Brain pericyte (primary cell): ENCODE data around the gene NOTCH1.

Experiments used
- DNase-seq: peaks from one replicate; pipeline ENCODE4 v3.0.0-alpha.2; 2012; ENCODE audit warnings: low read depth, low spot score

The NOTCH1 gene

DNA sequence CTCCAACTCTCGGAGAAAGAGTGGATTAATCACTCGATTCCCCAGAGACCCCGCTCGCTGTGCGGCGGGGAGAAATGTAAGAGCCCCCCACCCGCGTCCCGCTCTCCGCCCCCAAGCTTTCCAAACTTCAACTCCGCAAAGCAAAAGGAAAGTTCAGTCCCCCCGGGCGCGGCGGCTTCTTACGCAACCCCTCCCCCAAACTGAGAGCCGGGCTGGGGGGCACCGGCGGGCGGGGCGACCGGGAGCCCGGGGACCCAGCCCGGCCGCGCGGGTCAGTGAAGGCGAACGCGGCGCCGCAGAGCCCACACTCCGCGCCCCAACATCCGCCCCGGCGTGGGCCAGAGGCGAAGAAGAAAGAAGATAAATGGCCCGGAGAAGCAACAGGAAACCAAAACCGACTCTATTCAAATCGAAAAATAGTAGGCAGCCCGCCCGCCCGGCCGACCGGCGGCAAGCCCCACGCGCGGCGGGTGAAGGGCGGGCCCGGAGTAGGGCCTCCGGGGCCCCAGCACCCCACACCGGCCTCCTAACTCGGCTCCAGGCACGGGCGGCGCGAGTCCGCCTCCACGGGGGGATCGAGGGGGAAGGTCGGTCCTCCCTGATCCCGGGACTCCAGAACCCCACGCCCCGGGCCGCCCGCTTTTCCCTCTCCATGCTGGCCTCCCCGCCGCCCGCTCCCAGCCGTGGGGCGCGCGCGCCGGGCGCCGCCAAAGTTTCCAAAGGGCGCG is 720 bp downstream of the NOTCH1 start:
- no peak for DNase-seq

DNA sequence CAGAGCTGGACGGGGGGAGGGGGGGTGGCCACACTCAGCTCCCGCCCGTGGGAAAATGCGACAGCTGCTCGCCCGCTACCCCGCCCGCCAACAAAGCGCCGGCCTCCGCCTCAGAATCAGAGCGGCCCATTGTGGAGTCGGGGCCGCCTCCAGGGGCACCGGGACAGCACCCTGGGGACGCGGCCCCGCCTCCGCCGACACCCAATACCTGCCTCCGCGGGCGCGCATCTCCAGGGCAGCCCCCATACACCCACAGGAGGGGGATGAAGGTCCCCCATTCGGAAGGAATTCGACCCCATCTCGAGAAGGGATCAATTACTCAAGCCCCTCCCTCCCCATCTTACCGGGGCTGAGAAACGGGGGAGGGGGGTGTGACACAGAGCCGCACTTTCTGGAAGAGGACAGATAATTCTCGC is 1.3 kb downstream of the NOTCH1 start:
- DNase-seq = no peak

DNA sequence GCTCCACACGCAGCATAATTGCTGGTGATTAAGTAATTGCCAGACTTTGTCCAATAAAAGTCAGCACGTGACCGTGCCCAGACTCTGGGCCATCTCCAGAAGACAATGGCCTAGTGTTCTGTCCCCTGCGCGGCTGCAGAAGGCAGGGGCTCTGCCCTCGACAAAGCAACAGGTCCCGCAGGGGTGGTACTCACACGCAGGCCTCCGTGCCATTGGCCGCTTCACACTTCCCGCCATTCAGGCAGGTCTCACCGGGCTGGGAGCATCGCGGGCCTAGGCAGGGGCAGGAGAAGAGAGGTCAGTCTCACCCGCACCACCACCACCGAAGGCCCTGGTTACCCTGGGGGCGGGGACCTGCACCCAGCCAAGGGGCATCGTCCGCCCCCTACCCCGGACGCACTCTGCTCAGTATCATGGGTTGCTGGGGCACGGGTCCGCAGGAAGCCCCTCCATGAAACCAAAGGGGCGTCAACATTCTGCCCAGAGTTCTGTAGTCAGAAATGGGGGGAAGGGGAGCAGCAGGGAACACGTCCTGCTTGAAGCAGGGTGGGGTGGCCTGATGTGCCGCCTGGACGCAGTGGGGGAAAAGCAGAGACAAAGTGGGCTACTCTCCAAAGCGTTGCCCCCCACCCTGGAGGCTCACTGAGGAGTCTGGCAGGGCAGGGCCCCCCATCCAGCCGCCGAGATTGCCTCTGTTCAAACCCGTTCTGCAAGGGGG is 1.9 kb downstream of the NOTCH1 start:
- no peak for DNase-seq

DNA sequence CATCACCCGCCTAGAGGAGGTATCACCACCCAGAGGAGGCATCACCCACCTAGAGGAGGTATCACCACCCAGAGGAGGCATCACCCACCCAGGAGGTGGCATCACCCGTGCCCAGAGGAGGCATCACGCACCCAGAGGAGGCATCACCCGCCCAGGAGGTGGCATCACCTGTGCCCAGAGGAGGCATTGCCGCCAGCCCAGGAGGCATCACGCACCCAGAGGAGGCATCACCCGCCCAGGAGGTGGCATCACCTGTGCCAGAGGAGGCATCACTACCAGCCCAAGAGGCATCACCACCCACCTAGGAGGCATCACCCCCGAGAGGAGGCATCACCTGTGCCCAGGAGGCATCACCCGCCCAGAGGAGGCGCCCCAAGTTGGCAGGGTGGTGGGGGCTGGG is 2.6 kb downstream of the NOTCH1 start:
- DNase-seq = no peak

DNA sequence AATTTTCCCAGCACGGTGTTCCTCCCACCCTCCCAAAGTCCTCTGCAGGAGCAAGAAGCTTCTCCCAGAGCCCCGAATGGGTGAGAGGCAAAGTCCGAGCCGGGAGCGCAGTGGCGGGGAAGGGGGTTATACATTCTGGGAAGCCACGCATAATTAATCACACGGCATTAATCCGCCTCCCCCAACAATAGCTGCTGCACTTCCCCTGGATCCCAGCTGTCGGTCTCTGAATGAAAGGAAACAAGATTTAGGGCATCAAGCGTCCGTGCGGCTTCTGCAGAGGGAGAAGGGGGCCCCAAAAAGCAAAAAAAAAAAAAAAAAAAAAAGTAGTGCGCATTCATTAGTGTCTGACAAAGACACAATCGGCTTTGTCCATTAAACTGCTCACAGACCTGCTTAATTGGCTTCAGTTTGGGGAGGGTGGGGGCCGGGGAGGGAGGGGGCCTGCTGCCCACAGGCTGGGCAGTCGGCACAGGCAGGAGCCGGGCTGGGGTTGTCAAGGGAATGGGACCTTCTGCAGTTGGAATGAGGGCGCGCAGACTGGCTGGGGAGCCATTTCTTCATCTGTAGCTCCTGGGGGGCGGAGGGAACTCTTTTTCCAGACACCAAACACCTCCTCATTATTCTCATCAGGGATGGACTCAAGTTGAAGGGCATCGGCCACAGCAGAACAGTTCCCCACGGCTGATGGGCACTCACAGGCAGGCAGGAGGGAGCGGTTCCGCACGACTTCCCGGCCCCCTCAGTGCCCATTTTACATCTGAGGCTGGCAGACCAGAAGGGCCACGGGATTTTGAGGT is 3.4 kb downstream of the NOTCH1 start:
- no peak for DNase-seq

DNA sequence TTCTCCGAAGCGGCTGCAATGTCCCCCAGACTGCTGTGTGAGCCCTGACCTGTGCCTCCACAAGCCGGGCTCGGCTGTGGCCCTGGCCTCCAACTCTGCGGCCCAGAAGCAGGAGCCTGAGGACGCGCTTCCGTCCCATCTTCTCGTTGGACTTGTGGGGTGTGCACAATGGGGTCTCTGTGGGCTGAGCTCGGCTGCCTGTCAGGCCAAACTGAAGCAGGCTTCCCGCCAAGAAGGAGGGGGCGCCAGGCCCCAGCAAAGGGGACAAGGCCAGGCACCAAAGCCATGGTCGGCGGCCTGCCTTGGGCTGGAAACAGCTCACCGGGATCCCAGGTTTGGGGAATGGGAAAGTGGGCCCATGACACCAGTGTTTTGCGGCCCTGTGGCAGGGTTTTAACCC is 4.1 kb downstream of the NOTCH1 start:
- DNase-seq = no peak

DNA sequence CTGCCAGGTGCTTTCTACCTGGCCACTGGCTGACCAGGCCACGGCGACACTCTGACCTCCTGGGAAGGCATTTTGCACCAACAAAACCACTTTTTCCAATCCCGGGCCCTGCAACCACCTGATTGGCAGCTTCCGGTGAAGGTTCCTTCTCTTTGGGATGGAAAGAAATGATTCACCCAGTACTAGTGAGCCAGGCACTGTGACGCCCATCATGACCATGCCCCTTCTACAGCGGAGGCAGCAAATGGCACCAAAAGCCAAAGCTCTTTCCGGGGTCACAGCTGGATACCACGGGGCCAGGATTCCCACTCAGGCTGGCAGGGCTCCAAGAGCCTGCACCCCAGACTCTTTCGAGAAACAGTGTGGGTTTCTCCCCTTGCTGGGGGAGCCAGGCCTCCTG is 4.7 kb downstream of the NOTCH1 start:
- no peak for DNase-seq

DNA sequence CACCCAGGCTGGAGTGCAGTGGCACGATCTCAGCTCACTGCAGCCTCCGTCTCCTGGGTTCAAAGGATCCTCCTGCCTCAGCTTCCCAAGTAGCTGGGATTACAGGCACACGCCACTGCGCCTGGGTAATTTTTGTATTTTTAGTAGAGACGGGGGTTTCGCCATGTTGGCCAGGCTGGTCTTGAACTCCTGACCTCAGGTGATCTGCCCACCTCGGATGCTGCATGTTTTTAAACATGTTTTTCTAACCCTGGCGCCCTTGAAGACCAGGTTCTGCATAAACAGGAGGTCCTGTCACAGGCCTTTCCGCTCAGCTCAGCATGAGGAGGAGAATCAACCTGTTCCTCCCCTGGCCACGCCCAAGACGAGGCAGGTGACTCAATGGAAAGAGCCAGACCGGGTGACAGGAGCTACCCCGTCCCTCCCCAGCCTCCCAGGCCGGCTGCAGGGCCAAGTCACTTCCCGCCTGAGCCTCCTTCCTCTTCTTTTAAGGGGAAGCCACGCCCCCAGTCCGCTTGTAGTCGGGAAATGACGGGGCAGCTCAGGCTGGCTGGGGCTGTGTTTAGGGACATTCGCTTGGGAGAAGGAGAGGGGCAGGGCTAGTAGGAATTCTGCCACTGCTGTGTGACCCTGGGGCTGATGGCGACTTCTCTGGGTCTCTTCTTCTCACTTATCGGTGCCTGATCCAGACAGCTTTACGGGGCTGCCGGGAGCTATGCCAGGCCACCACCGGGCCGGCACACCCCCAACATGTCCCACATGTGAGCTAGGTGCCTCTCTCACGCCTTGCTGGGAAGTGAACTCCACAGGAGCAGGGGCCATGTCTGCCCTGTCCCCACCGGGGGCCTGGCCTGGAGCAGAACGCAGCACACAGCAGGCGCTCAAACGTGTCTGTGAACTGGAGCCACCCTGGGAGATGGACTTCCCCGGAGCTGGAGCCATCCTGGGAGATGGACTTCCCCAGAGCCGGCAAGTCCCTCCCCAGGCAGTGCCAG is 6.1 kb downstream of the NOTCH1 start:
- no peak for DNase-seq

DNA sequence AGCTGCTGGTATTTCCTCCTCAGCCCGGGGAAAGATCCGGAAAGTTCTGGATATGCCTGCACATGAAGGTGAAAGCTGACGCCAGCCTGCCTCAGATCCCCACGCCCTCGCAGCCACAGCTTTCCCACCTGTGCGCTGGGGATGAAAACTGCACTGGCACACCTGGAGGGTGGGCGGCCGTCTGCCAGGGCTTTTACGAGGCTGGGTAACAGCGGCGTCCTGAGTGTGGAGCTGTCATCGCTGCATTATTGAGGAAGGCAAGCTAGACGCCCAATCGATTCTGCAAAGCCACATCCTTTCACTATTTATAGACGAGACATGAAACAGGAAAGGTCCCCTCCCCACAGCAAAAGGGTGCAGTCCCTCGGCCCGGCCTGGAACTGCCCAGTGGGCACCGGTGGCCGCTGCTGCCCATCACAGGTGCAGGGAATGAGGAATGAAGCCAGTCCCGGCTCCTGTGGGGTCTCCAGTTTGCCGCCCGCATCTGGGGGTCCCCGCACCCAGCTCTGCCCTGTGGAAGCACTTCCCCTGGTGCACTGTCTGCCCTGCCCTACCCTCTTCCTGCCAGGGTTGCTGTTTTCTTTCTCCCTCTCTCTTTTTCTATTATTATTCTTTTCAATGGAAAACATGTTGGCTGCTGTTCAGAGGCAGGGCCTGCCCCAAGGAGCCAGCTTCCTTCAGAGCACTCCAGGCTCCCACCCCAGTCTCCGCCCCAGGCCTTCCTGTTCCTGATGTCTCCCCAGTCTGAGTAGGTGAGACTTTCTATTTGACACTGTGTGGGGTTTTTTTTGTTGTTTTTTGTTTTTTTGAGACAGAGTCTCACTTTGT is 7.0 kb downstream of the NOTCH1 start:
- DNase-seq = no peak

DNA sequence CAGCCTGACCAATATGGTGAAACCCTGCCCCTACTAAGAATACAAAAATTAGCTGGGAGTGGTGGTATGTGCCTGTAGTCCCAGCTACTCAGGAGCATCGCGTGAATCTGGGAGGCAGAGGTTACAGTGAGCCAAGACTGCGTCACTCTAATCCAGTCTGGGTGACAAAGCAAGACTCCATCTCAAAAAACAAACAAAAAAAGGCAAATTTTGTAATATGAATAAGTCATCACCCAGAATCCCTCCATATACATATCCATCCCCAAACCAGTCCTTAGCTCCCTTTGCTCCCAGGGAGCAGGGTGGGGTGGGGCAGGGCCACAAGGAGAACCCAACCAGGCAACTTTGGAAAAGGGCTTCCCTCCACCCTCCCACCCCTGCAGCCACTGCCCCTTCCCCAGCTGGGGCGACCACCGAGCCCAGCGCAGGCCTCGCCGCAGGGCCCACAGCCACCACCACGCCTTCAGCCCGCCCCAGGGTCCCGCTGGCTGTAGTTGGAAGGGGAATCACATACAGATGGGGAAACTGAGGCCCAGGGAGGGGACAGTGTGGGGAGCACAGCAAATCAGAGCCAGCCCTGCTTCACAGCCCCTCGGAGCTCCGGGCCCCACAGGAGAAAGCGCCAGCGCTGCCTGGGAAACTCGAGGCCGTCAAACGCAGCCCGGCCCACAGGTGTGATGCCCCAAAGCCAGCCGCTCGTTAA is 7.8 kb downstream of the NOTCH1 start:
- no peak for DNase-seq

DNA sequence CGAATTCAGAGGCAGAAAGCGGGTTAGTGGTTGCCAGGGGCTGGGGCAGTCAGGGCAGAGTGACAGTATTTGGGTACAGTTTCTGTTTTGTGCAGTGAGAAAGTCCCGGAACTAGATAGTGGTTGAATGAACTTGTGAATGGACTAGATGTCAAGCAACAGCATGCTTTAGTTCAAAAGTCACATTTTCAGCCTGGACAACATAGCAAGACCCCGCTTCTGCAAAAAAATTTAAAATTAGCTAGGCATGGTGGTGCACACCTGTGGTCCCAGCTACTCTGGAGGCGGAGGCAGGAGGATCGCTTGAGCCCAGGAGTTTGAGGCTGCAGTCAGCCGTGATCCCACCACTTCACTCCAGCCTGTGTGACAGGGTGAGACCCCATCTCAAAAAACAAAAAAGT is 8.4 kb downstream of the NOTCH1 start:
- DNase-seq = no peak

DNA sequence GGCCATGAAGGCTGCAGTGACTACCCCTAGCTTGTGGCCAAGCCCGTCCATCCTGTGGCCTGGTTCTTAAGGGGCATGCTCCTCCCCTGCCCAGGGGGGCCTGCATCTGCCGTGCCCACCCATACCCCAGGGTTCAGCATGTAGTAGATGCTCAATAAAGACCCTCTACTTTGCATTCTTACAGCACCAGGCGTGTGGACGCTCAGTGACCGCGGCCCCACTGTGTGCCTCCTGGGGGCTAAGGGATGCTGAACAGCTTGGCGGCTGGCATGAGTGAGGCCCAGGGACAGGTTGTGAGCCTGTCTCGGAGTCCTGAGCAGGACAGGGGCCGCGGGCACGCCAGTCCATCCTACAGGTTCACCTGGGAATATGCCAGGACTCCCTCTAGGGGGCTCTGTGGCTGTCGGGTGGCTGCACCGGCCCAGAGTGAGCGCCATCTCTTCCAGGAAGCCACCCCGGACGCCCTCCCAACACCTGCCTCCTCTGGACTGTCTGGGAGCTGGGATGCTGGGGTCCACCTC is 9.1 kb downstream of the NOTCH1 start:
- no peak for DNase-seq

DNA sequence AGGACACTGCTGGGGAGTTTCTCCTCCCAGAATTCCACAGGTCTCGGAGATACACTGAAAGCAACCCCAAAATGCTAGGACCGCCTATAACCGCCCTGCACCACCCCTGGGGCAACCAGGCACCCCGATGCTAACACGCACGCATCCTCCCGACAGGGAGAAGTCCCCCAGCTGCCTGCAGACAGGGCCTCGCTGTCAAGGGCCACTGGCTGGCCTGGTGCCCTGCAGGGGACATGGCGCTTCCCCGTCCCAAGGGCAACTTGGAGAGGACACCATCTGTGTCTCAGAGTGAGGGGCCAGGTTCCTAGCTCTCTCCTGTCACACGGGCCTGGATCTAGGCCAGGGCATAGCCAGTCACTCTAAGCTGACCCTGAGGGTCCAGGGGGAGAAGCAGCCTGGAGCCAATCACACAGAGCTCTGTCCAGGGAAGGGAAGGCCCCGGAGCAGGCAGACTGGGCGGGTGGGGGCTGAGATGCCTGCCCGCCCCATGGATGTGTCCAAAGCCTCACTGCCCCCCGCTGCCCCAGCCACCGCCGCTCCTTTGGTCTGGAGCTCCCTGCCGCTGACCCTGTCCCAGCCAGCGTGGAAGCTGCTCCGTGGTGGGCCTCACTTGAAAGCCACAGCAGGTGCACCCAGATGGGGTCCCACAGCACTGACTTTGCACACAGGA is 9.7 kb downstream of the NOTCH1 start:
- DNase-seq = no peak

DNA sequence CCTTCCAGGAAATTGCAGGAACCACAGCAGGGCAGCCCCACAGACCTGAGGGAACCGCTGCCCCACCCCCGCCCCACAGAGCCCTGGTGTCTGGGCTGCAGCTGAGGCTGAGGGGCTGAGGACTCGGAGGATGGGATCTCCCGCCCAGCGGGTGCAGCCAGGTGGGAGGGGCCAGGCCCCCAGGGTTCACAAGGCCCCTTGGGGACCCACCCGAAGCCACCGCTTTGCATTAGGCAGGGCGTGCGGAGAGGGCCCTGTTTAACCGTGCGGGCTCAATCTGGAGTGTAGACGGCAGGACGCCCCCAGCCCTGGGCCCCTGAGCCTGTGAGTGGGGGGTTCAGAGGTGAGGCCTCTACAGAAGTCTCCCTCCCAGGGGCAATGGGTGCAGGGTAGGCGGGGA is 10.8 kb downstream of the NOTCH1 start:
- DNase-seq = no peak

DNA sequence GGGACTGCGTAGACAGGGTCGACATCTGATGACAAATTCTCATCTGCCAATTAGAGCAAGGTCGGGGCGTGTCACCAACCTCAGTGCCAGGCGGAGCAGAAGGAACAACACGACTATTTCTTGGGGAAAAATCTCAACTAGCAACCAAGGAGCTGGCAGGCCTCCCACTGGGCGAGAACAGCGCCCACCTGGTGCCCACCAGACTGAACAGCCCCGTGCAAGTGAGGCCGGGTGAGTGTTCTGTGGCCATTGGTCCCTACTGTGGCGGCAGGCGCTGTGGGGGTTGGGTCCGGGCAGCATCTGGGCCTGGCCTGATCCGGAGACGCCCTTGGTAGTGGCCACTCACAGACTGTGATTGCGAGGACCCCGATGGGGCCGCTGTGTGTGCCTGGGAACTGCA is 11.5 kb downstream of the NOTCH1 start:
- DNase-seq = no peak

DNA sequence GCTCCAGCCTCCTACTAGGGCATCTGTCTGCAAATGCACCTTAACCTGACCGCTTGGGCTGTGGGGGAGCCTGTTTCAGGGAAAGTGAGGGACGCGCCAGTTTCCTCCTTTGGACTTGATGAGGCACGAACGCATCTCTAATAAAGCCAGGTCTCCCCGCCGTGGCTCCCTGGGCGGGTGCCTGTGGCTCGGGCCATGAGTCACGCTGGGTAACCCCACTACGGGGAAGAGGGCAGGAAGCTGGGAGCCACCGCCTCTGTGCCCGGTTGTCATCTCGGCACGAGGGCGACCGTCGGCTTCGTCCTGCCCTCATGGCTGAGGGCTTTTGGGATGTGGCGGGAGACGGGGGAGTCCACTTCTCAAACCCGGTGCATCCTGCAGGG is 12.1 kb downstream of the NOTCH1 start:
- no peak for DNase-seq

DNA sequence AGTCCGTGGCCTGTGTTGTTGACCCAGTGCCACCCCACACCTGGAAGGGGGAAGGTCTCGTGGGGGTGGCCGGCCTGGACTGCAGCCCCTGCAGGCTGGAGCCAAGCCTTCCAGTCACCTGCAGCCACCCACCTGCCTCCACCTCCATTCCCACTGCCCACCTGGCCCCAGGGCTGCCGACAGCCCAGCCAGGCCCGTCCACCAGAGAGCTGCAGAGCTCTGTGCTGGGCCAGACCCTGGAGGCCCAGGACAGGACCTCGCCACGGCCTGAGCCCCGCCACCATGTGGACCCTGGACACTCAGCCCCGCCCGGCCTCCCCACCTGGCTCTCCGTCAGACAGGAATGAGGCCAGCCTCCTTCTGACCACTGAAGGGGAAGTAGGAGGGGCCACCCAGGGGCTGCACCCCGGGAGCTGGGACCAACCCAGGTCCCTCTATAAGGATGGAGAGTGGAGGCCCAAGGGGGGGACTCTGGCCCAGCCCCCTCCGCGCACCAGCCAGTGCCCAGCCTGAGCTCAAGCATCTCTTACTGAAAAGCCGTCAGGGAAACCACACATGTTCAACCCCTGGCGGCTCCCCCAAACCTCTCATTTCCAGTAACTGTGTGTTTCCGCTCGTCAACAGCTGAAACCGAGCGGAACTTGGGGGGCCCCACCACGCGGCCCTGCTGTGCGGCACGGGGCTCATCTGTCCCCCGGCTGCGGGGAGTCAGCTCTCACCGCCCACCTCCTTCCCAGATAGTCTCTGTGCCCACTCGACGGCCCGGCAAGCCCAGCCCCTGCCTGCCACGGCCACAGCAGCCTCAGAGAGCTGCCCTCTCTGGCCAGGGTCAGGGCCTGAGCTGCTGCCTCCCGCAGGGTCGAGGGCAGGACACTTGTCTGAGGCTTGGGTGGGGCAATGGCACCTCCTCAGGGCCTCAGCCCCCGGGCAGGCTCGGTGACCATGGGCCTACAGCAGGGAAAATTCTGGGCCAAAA is 12.8 kb downstream of the NOTCH1 start:
- no peak for DNase-seq
